Thoracic aorta (tissue), 2 donors: ENCODE measurements around the gene BLOC1S1. TPM values are rescaled to one million over a fixed set of nuclear protein-coding genes. Genes with fewer than 3 reads are reported as not detected.
A peak's percentile ranks its signal among the peaks of the same experiment; 100 is the strongest.

Source experiments
- ATAC-seq: fragments of 150-250 bp; one replicate; pipeline ENCODE4 v1.8.0; 2017; ENCODE audit warnings: low read depth; ENCODE audit not compliant: insufficient number of reproducible peaks, low FRiP score
- DNase-seq: peaks from one replicate; pipeline ENCODE4 v3.0.0-alpha.2; 2020; ENCODE audit warnings: low spot score
- H3K27ac ChIP-seq, 2 donors: fragments of 200-600 bp; sonication (generic); 1 replicate in 1 of 2; 2 replicates in 1 of 2; pipeline ENCODE4 v1.5.1; 2016; ENCODE audit warnings: mild to moderate bottlenecking in 2 of 2, moderate library complexity in 2 of 2
- H3K27me3 ChIP-seq: fragments of 200-600 bp; sonication (generic); replicated peaks from 2 replicates; pipeline ENCODE4 v1.6.0; 2016; ENCODE audit warnings: mild to moderate bottlenecking; ENCODE audit not compliant: insufficient read depth
- H3K36me3 ChIP-seq: fragments of 200-600 bp; sonication (generic); one replicate; pipeline ENCODE4 v1.5.1; 2016
- H3K4me1 ChIP-seq, 2 donors: fragments of 200-600 bp; sonication (generic); 1 replicate in 1 of 2; 2 replicates in 1 of 2; pipeline versions ENCODE4 v1.5.1 to v1.6.0; 2016; ENCODE audit warnings: low read depth in 2 of 2, mild to moderate bottlenecking in 1 of 2; ENCODE audit not compliant: control insufficient read depth in 1 of 2
- H3K4me3 ChIP-seq: fragments of 200-600 bp; sonication (generic); 2 replicates; pipeline ENCODE4 v1.5.1; 2016; ENCODE audit warnings: mild to moderate bottlenecking
- H3K9me3 ChIP-seq: fragments of 200-600 bp; sonication (generic); 2 replicates; pipeline ENCODE4 v1.5.1; 2016
- total RNA-seq, 2 donors: library from RNA; depleted of rRNA; stranded (reverse); fragments of >200 nt; gene quantifications; one replicate each; pipeline versions ENCODE4 v1.1.0 to v1.2.3, GENCODE V29; 2016
- TF ChIP-seq, protein P1 (sequence below): fragments of 200-600 bp; sonication (generic); IDR thresholded peaks from one replicate; pipeline ENCODE4 v1.5.1; 2019; ENCODE audit warnings: antibody characterized with exemption

The BLOC1S1 gene
- total RNA-seq, 2 donors from 2014 or later = 113 to 117 TPM

DNA sequence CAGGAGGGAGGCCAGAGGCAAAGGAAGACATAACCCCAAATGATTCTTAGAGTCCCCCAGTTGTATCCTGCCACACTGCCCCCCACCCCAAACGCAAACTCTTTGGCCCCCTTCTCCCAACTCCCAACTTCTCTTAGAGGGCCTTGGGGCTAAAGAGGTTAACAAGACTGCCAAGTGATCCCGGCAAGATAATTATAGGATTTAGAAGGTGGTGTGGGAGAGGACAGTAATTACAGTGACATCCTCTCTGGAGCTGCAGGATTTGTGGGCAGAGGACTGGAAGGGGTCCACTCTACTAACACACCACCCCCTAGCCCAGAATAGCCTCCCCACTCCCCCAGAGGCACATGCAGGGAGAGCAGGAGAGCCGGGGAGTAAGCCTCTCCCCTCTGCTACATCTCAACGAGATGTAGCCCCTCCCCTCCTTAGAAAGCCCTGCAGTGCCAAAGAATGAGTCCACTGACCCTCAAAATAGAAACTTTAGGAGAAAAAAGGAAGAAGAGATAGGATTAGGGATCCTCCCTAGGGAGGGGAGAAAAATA lies 21.8 kb downstream of the BLOC1S1 start:
- peaks cover 5 to 14% of the 10 kb centered on the region in 2 donors for H3K4me1 ChIP-seq
- ATAC-seq = no peak
- DNase-seq = no peak
- H3K9me3 ChIP-seq = no peaks in the 10 kb centered on the region
- no peaks in the 10 kb centered on the region for H3K27me3 ChIP-seq
- peak overlapping the region; percentile 86 for H3K4me3 ChIP-seq
- TF ChIP-seq, protein P1, sequence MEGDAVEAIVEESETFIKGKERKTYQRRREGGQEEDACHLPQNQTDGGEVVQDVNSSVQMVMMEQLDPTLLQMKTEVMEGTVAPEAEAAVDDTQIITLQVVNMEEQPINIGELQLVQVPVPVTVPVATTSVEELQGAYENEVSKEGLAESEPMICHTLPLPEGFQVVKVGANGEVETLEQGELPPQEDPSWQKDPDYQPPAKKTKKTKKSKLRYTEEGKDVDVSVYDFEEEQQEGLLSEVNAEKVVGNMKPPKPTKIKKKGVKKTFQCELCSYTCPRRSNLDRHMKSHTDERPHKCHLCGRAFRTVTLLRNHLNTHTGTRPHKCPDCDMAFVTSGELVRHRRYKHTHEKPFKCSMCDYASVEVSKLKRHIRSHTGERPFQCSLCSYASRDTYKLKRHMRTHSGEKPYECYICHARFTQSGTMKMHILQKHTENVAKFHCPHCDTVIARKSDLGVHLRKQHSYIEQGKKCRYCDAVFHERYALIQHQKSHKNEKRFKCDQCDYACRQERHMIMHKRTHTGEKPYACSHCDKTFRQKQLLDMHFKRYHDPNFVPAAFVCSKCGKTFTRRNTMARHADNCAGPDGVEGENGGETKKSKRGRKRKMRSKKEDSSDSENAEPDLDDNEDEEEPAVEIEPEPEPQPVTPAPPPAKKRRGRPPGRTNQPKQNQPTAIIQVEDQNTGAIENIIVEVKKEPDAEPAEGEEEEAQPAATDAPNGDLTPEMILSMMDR = no peak
- H3K36me3 ChIP-seq = no peaks in the 10 kb centered on the region
- H3K27ac ChIP-seq = peak overlapping the region; percentile 68 to 71

DNA sequence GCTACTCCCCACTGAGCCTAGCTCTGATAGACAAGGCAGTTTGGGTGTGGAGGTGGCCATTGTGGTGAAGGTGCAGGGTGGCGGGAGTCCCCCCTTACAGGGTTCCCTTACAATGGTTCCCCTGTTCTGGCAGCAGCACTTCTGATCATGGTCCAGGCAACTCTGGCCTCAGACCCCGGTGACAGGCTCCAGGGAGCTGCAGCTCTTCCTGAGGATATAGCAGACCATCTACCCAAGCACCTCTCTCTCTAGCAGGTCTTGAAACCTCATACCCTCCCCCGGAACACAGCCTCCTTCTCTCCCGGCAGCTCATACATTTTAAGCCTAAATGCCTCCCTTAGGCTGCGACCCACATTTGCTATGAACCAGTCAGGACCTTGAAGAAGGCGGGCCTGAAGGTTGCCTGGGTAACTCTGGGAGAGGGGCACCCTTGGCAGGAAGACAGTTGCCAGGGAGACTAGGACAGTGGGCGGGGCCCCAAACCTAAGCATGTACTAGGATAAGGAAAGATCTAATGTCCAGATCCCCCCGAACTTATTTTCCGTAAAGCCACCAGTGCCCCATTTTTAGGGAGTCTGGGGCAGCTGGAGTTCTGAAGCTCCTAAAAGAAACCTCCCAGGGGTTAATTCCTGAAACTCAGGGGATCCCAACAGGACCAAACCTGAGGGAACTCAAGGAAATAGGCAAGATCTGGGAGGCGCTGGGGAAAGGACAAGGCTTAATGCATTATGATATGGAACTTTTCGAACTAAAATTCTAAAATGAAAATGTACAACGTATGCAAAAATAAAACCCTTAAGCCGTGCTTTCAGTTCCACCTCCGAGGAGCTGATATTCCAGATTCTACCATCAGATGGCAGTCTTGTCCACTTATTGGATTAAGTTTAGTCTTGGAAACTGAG lies 22.5 kb downstream of the BLOC1S1 start:
- H3K4me1 ChIP-seq = peaks cover 5 to 15% of the 10 kb centered on the region in 2 donors
- DNase-seq = no peak
- no peaks in the 10 kb centered on the region for H3K9me3 ChIP-seq
- H3K4me3 ChIP-seq = peak overlapping the region; percentile 86
- peak; percentile 62 for ATAC-seq
- H3K36me3 ChIP-seq = no peaks in the 10 kb centered on the region
- peak overlapping the region; percentile 68 to 71 for H3K27ac ChIP-seq
- TF ChIP-seq, protein P1 = peak; percentile 88
- no peaks in the 10 kb centered on the region for H3K27me3 ChIP-seq

DNA sequence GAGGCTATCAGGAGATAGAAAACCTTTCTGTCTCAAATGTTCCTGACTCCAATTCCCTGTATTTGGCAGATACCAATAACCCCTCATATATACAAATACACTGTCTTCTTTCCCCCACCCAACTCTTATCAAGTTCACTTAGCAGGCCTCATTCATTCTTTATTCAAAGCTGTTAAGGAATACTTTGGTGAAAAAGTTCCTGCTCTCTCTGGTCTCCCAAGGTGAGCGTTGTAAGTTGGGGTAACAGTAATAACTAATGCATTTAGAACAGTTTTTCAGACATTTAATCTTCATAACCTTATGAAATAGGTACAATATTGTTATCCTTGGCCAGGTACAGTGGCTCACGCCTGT lies 23.2 kb downstream of the BLOC1S1 start:
- H3K27ac ChIP-seq = peak overlapping the region in 1 of 2 donors; percentile 71

DNA sequence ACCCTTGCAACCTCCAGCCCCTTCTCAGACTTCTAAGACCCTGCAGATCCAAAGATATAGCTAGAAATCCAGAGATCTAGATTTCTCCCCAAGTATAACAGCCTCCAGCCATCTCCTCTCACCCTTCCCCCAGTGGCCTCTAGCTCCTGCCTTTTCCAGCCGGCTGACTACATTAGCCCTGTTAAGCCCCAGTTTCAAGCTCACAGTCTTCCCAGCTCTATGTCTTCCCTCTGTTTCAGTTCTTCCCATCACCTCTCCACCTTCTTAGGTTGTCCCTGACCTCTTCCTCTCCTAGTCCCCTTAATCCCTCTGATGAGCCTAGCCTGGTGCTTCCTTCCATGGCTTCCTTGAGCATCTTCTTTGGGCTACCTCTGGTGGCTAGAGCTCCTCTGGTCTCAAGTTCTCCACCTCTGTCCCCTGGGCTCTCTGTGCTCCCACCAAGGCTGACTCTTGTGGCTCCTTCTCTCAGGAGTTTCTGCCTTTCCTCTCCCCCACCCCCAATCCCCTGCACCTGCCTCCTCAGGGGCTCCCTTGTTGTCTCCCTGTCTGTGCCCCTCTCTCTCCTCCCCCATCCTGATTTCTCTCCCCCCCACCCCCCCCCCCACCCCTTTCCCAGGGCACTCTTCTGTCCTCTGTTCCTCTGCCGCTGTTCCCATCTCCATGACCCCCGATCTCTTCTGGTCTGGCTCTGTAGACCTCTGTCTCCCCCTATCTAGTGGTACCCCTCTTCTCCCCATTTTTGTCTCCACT lies 26.3 kb downstream of the BLOC1S1 start:
- Histone ChIP-seq H3K27me3 (no peaks in the 10 kb centered on the region), H3K4me3 (peak overlapping the region; percentile 64), H3K36me3 (no peaks in the 10 kb centered on the region), H3K4me1 (peaks cover 21 to 40% of the 10 kb centered on the region in 2 donors), H3K27ac (peak overlapping the region in 1 of 2 donors; percentile 37), H3K9me3 (no peaks in the 10 kb centered on the region)
- no peak for DNase-seq
- ATAC-seq = no peak
- TF ChIP-seq, protein P1 = no peak

More for the DNA sequence above, 23.2 kb downstream of the BLOC1S1 start:
- Histone ChIP-seq H3K27me3 (no peaks in the 10 kb centered on the region), H3K4me1 (peaks cover 6 to 20% of the 10 kb centered on the region in 2 donors), H3K9me3 (no peaks in the 10 kb centered on the region), H3K4me3 (peak overlapping the region; percentile 86), H3K36me3 (no peaks in the 10 kb centered on the region)
- TF ChIP-seq, protein P1 = no peak
- ATAC-seq = no peak
- no peak for DNase-seq
